Measurements from ENCODE around the gene VPS39.

- no peak for TF ChIP-seq CTCF (IDR thresholded peaks at IDR 0.05)
- TF ChIP-seq EP300 (IDR thresholded peaks at IDR 0.05), result no peak
These were observed 64.7 kb downstream of the VPS39 start for GRCh38 chr15:42143356-42143755.
